Endodermal cell (in vitro differentiated cells): Measurements from ENCODE around the gene UBQLN4. TPM values are rescaled to one million over a fixed set of nuclear protein-coding genes. Genes with fewer than 3 reads are reported as not detected.

Experiments used
- DNase-seq: peaks from one replicate; pipeline ENCODE4 v3.0.0-alpha.2; 2017
- H3K27ac ChIP-seq: 2 replicates; pipeline ENCODE4 v1.5.1; 2013; ENCODE audit warnings: mild to moderate bottlenecking, low read depth, low read length, moderate library complexity
- H3K27me3 ChIP-seq: 2 replicates; pipeline ENCODE4 v1.6.1; 2013; ENCODE audit warnings: mild to moderate bottlenecking, low read length, moderate library complexity; ENCODE audit not compliant: insufficient read depth, control insufficient read depth, poor library complexity, severe bottlenecking
- H3K36me3 ChIP-seq: 2 replicates; pipeline ENCODE4 v1.7.0; 2013; ENCODE audit warnings: mild to moderate bottlenecking, low read length, moderate library complexity; ENCODE audit not compliant: control insufficient read depth, insufficient read depth
- H3K4me1 ChIP-seq: one replicate; pipeline ENCODE4 v1.7.0; 2013; ENCODE audit warnings: low read length; ENCODE audit not compliant: control insufficient read depth, insufficient read depth
- H3K4me3 ChIP-seq: 2 replicates; pipeline ENCODE4 v1.5.1; 2013; ENCODE audit warnings: mild to moderate bottlenecking, low read length, moderate library complexity
- H3K9ac ChIP-seq: 2 replicates; pipeline ENCODE4 v1.6.1; 2013; ENCODE audit warnings: mild to moderate bottlenecking, low read length, moderate library complexity; ENCODE audit not compliant: poor library complexity, severe bottlenecking; ENCODE audit errors: extremely low read depth
- H3K9me3 ChIP-seq: 2 replicates; pipeline ENCODE4 v1.6.1; 2013; ENCODE audit warnings: mild to moderate bottlenecking, low read length, moderate library complexity; ENCODE audit not compliant: control insufficient read depth
- H3K27ac Mint-ChIP-seq: 2 replicates; pipeline ENCODE4 v1.8.0; 2020; ENCODE audit warnings: mixed read lengths
- H3K27me3 Mint-ChIP-seq: 2 replicates; pipeline ENCODE4 v1.8.0; 2021; ENCODE audit warnings: mild to moderate bottlenecking, mixed read lengths; ENCODE audit not compliant: insufficient read depth
- H3K36me3 Mint-ChIP-seq: 2 replicates; pipeline ENCODE4 v1.8.0; 2020; ENCODE audit warnings: low read depth, mixed read lengths
- H3K4me1 Mint-ChIP-seq: 2 replicates; pipeline ENCODE4 v1.8.0; 2020; ENCODE audit warnings: mixed read lengths
- H3K4me3 Mint-ChIP-seq: 2 replicates; pipeline ENCODE4 v1.8.0; 2020; ENCODE audit warnings: mild to moderate bottlenecking, moderate library complexity, mixed read lengths
- H3K9me3 Mint-ChIP-seq: 2 replicates; pipeline ENCODE4 v1.8.0; 2020; ENCODE audit warnings: mild to moderate bottlenecking, mixed read lengths
- WGBS, 2 experiments: methylation state at CpG; one replicate each; pipeline versions ENCODE4 v1.1.5 to v1.1.7; 2013; ENCODE audit warnings: missing lambda C conversion rate in 2 of 2, mixed read lengths in 1 of 2; ENCODE audit not compliant: insufficient coverage in 1 of 2, insufficient read length in 1 of 2; 5-methylcytosine and 5-hydroxymethylcytosine counted together
- total RNA-seq, 2 donors: library from RNA; stranded (reverse); fragmentation: NEBNext Ultra II Directional in 1 of 2; extraction: Animal tissue kit (Norgen Biotek cat#: 25700) in 1 of 2; gene quantifications; 2 replicates in 1 of 2; 3 replicates in 1 of 2; pipeline ENCODE4 v1.2.1, GENCODE V29; 2021
- TF ChIP-seq, protein P1 (sequence below): fragments of 200-600 bp; sonication (generic); conservative IDR thresholded peaks from 2 replicates; pipeline ENCODE4 v1.5.0; 2021; ENCODE audit warnings: antibody characterized with exemption, mild to moderate bottlenecking

Gene UBQLN4
- total RNA-seq, 2 donors from 2014 or later, result 56.4 to 62.4 TPM

- Histone ChIP-seq H3K36me3 (no peaks in the 10 kb centered on the region), H3K9me3 (no peaks in the 10 kb centered on the region), H3K27ac (no peak overlapping the region), H3K4me1 (peaks cover 2% of the 10 kb centered on the region), H3K4me3 (no peak overlapping the region), H3K27me3 (no peaks in the 10 kb centered on the region), H3K9ac (no peak overlapping the region)
- peaks cover 32% of the 10 kb centered on the region for H3K36me3 Mint-ChIP-seq
- no peak overlapping the region for H3K4me3 Mint-ChIP-seq
- no peak overlapping the region for H3K27ac Mint-ChIP-seq
- no peak for DNase-seq
- TF ChIP-seq, protein P1, sequence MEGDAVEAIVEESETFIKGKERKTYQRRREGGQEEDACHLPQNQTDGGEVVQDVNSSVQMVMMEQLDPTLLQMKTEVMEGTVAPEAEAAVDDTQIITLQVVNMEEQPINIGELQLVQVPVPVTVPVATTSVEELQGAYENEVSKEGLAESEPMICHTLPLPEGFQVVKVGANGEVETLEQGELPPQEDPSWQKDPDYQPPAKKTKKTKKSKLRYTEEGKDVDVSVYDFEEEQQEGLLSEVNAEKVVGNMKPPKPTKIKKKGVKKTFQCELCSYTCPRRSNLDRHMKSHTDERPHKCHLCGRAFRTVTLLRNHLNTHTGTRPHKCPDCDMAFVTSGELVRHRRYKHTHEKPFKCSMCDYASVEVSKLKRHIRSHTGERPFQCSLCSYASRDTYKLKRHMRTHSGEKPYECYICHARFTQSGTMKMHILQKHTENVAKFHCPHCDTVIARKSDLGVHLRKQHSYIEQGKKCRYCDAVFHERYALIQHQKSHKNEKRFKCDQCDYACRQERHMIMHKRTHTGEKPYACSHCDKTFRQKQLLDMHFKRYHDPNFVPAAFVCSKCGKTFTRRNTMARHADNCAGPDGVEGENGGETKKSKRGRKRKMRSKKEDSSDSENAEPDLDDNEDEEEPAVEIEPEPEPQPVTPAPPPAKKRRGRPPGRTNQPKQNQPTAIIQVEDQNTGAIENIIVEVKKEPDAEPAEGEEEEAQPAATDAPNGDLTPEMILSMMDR, result no peak
- 77 to 78% methylated on average over 6 to 16 of the region's 16 CpGs for WGBS, 2 experiments
- H3K4me1 Mint-ChIP-seq, result peaks cover 39% of the 10 kb centered on the region
- H3K9me3 Mint-ChIP-seq, result no peaks in the 10 kb centered on the region
- no peaks in the 10 kb centered on the region for H3K27me3 Mint-ChIP-seq
Observed at GRCh38 chr1:156065871-156066270, 12.3 kb upstream of the UBQLN4 start.

DNA sequence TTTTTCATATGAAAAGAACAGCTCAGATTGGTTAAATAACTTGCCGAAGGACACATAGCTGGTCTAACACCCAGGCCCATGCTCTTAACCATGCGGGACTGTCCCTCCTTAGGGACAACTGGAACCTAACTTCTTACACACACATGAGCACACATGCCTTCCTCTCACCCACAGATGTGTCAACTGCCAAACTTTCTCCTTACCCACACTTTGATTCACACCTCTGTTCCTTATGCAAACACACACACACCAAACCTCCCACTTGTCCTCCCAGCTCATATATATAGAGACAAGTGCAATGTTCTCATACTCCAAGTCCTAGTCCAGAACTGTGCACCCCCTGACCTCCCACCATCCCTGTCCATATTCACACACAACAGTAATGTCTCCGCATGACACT, 11.6 kb upstream of the UBQLN4 start:
- peaks cover 29% of the 10 kb centered on the region for H3K36me3 Mint-ChIP-seq
- Histone ChIP-seq H3K27ac (no peak overlapping the region), H3K4me3 (no peak overlapping the region), H3K4me1 (peaks cover 2% of the 10 kb centered on the region), H3K9ac (no peak overlapping the region), H3K27me3 (no peaks in the 10 kb centered on the region), H3K36me3 (no peaks in the 10 kb centered on the region), H3K9me3 (no peaks in the 10 kb centered on the region)
- peak overlapping the region; percentile 17 for H3K27ac Mint-ChIP-seq
- no peaks in the 10 kb centered on the region for H3K27me3 Mint-ChIP-seq
- DNase-seq, result no peak
- peaks cover 41% of the 10 kb centered on the region for H3K4me1 Mint-ChIP-seq
- no peak overlapping the region for H3K4me3 Mint-ChIP-seq
- TF ChIP-seq, protein P1, result no peak
- WGBS, 2 experiments, result 91 to 95% methylated on average over 3 of the region's 3 CpGs
- H3K9me3 Mint-ChIP-seq, result no peaks in the 10 kb centered on the region

- no peaks in the 10 kb centered on the region for H3K36me3 ChIP-seq
- peaks cover 24% of the 10 kb centered on the region for H3K36me3 Mint-ChIP-seq
- no peak overlapping the region for H3K4me3 Mint-ChIP-seq
- H3K4me3 ChIP-seq, result no peak overlapping the region
- H3K4me1 Mint-ChIP-seq, result peaks cover 41% of the 10 kb centered on the region
- WGBS, 2 experiments, result 88 to 92% methylated on average over 2 of the region's 2 CpGs
- H3K9me3 Mint-ChIP-seq, result no peaks in the 10 kb centered on the region
- no peaks in the 10 kb centered on the region for H3K27me3 ChIP-seq
- no peak for DNase-seq
- TF ChIP-seq, protein P1, result no peak
- no peaks in the 10 kb centered on the region for H3K27me3 Mint-ChIP-seq
- H3K27ac ChIP-seq, result no peak overlapping the region
- H3K27ac Mint-ChIP-seq, result no peak overlapping the region
- H3K4me1 ChIP-seq, result peaks cover 2% of the 10 kb centered on the region
- no peak overlapping the region for H3K9ac ChIP-seq
- no peaks in the 10 kb centered on the region for H3K9me3 ChIP-seq
Observed at GRCh38 chr1:156064615-156065014, 11.0 kb upstream of the UBQLN4 start.
